ENCODE measurements around the gene SLC38A10. TPM values are rescaled to one million over a fixed set of nuclear protein-coding genes. Genes with fewer than 3 reads are reported as not detected.

Gene SLC38A10
- total RNA-seq, 1 experiment from 2014 or later = 43.8 TPM

DNA sequence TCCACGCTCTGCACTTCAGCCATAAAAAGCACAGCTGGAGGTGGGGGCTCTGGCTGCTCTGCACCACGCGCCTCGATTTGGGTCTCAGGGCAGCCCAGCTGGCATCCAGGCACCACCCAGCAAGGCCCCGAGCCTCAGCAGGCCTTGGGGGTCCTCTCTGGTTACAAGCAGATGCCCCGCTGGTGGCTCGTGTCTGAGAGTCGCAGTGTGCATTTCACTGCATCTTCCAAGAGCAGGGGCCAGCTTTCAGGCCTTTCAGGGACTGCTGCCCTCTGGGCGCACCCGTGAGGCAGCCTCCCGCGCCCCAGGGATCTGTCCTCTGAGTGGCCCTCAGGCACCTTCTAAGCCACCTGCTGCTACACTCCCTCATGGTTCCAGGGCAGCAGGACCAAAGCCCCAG lies 30.5 kb downstream of the SLC38A10 start:
- Mint-ChIP-seq H3K4me3 (no peak overlapping the region), H3K4me1 (no peaks in the 10 kb centered on the region), H3K9me3 (no peaks in the 10 kb centered on the region), H3K27me3 (ENCODE audit: low read depth) (no peaks in the 10 kb centered on the region), H3K36me3 (ENCODE audit: insufficient read depth in 1 of 3, low read depth in 3 of 3) (peaks cover 3 to 45% (median 40%) of the 10 kb centered on the region in 3 experiments; a peak in 6 of 7 replicates), H3K27ac (no peak overlapping the region)
- Histone ChIP-seq H4K8ac (replicated peaks; ENCODE audit: insufficient read length, low read depth, low read length) (no peak overlapping the region), H3K4ac (ENCODE audit: low read depth, low read length) (no peak overlapping the region), H4K91ac (ENCODE audit: insufficient read length, low read depth, low read length) (no peak overlapping the region), H4K20me1 (ENCODE audit: control insufficient read depth, insufficient read depth, insufficient read length) (no peaks in the 10 kb centered on the region), H2AK5ac (ENCODE audit: insufficient read length, low read length) (no peak overlapping the region), H2BK12ac (ENCODE audit: insufficient read length, low read depth, low read length) (no peak overlapping the region), H3K4me2 (ENCODE audit: insufficient read depth, insufficient read length, low read length) (no peak overlapping the region), H3T11ph (ENCODE audit: low read length) (no peak overlapping the region), H3K14ac (ENCODE audit: insufficient read depth, low read length) (no peak overlapping the region; the same call in 1 of the 2 replicates), H4K5ac (ENCODE audit: insufficient read length, low read depth, low read length) (no peak overlapping the region), H3K18ac (ENCODE audit: insufficient read length, low read depth, low read length) (no peak overlapping the region), H2AFZ (ENCODE audit: low read length) (no peak overlapping the region), H3K56ac (ENCODE audit: insufficient read length, low read depth, low read length) (no peak overlapping the region), H2BK15ac (ENCODE audit: low read depth, low read length) (no peak overlapping the region), H2BK5ac (ENCODE audit: insufficient read length, low read length) (no peak overlapping the region), H3K79me1 (ENCODE audit: insufficient read depth, low read depth, low read length, poor library complexity, severe bottlenecking) (no peaks in the 10 kb centered on the region), H3K23ac (ENCODE audit: insufficient read length, low read depth, low read length) (no peak overlapping the region), H2BK20ac (ENCODE audit: low read depth, low read length, poor library complexity, severe bottlenecking) (no peak overlapping the region), H3K4me1 (ENCODE audit: insufficient read depth, low read length) (no peaks in the 10 kb centered on the region), H3K27me3 (ENCODE audit: insufficient read depth, low read length) (no peaks in the 10 kb centered on the region), H3K9me3 (ENCODE audit: control insufficient read depth, low read depth, low read length) (no peaks in the 10 kb centered on the region), H3K23me2 (ENCODE audit: insufficient read length, low read depth, low read length, poor library complexity, severe bottlenecking) (no peaks in the 10 kb centered on the region), H3K27ac (ENCODE audit: insufficient read length, low read depth, low read length) (no peak overlapping the region), H3K9ac (ENCODE audit: extremely low read depth, insufficient read length, low read length) (no peak overlapping the region), H2BK120ac (ENCODE audit: low read depth, low read length, poor library complexity, severe bottlenecking) (no peak overlapping the region), H3K79me2 (ENCODE audit: insufficient read depth, low read length) (no peaks in the 10 kb centered on the region)
- DNase-seq = no peak
- TF ChIP-seq, protein P1, sequence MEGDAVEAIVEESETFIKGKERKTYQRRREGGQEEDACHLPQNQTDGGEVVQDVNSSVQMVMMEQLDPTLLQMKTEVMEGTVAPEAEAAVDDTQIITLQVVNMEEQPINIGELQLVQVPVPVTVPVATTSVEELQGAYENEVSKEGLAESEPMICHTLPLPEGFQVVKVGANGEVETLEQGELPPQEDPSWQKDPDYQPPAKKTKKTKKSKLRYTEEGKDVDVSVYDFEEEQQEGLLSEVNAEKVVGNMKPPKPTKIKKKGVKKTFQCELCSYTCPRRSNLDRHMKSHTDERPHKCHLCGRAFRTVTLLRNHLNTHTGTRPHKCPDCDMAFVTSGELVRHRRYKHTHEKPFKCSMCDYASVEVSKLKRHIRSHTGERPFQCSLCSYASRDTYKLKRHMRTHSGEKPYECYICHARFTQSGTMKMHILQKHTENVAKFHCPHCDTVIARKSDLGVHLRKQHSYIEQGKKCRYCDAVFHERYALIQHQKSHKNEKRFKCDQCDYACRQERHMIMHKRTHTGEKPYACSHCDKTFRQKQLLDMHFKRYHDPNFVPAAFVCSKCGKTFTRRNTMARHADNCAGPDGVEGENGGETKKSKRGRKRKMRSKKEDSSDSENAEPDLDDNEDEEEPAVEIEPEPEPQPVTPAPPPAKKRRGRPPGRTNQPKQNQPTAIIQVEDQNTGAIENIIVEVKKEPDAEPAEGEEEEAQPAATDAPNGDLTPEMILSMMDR (conservative IDR thresholded peaks at IDR 0.05) = no peak
- WGBS (ENCODE audit: extremely low coverage, insufficient read length, low lambda C conversion rate) = no CpG with 5 or more reads among the region's 12 CpGs

All from H9 (cell line).